ENCODE data around the gene TLE5. TPM values are rescaled to one million over a fixed set of nuclear protein-coding genes. Genes with fewer than 3 reads are reported as not detected.

TLE5 gene
- total RNA-seq, 1 experiment from 2014 or later = 208 TPM

Other genes with a start within 250 kb of the TLE5 start
- 0.88 and 1.1 TPM in 2 replicates for gene ZNF554, start 242.6 kb downstream of the TLE5 start, total RNA-seq (2014; rRNA removed; shearing (Covaris generic))
- gene ZNF555, start 221.0 kb downstream of the TLE5 start, total RNA-seq (2014; rRNA removed; shearing (Covaris generic)) = 6.8 and 7.3 TPM in 2 replicates
- 0.68 and 1.7 TPM in 2 replicates for gene ZNF556, start 195.2 kb downstream of the TLE5 start, total RNA-seq (2014; rRNA removed; shearing (Covaris generic))
- gene ZNF57, start 161.6 kb downstream of the TLE5 start, total RNA-seq (2014; rRNA removed; shearing (Covaris generic)) = 4.9 and 5.0 TPM in 2 replicates
- 9.1 and 12.0 TPM in 2 replicates for gene ZNF77, start 117.5 kb downstream of the TLE5 start, total RNA-seq (2014; rRNA removed; shearing (Covaris generic))
- 0.84 and 3.9 TPM in 2 replicates for gene TLE6, start 84.9 kb downstream of the TLE5 start, total RNA-seq (2014; rRNA removed; shearing (Covaris generic))
- gene TLE2, start 33.2 kb downstream of the TLE5 start, total RNA-seq (2014; rRNA removed; shearing (Covaris generic)) = not detected in 2 replicates
- 35.9 and 56.3 TPM in 2 replicates for gene GNA11, start 31.9 kb upstream of the TLE5 start, total RNA-seq (2014; rRNA removed; shearing (Covaris generic))
- 36.5 and 42.2 TPM in 2 replicates for gene GNA15, start 73.5 kb upstream of the TLE5 start, total RNA-seq (2014; rRNA removed; shearing (Covaris generic))
- gene S1PR4, start 116.3 kb upstream of the TLE5 start, total RNA-seq (2014; rRNA removed; shearing (Covaris generic)) = not detected in 2 replicates
- gene NCLN, start 123.4 kb upstream of the TLE5 start, total RNA-seq (2014; rRNA removed; shearing (Covaris generic)) = 29.2 and 39.5 TPM in 2 replicates
- gene CELF5, start 162.2 kb upstream of the TLE5 start, total RNA-seq (2014; rRNA removed; shearing (Covaris generic)) = not detected in 2 replicates

Measured in RPMI7951 (cell line).